GM11168 (cell line): Measurements from ENCODE around the gene HSPB3.
"Not testable (repeated sequence)": the region's sequence is repeated elsewhere in the genome, so short reads cannot be mapped to it uniquely, and the experiment has no call there.

Experiments used
- in situ Hi-C: fragments of 300-500 bp; cut with MboI; formaldehyde crosslinking; loops from one replicate; pipeline ENCODE4 v1.12.0; 2022; ENCODE audit warnings: low sequenced_read_pairs; ENCODE audit not compliant: unreplicated experiment

Gene HSPB3

GRCh38 chr5:54455413-54456157 lies at the start of gene HSPB3:
Gene HSPB3 (plus strand): TSS chr5:54455699. CDS start chr5:54455790, 91 bp downstream.
- in situ Hi-C loops = no loop called here

GRCh38 chr5:54411176-54411575 lies 44.3 kb upstream of the HSPB3 start:
- in situ Hi-C loops = loop anchor here (10.0 to 25.0 kb wide), 2 partner anchors 156 to 974 kb away; no protein-coding TSS in a partner anchor

- in situ Hi-C loops = loop anchor here (10.0 to 25.0 kb wide), 2 partner anchors 158 to 976 kb away; no protein-coding TSS in a partner anchor
Observed at GRCh38 chr5:54412913-54413312, 42.6 kb upstream of the HSPB3 start.

GRCh38 chr5:54415147-54415546 lies 40.4 kb upstream of the HSPB3 start:
- in situ Hi-C loops = loop anchor here (10.0 to 25.0 kb wide), 2 partner anchors 160 to 978 kb away; no protein-coding TSS in a partner anchor

- in situ Hi-C loops = loop anchor here (10.0 to 25.0 kb wide), 2 partner anchors 161 to 979 kb away; no protein-coding TSS in a partner anchor
Observed at GRCh38 chr5:54415896-54416601, 39.5 kb upstream of the HSPB3 start.

- in situ Hi-C loops = loop anchor here (10.0 to 25.0 kb wide), 2 partner anchors 165 to 982 kb away; no protein-coding TSS in a partner anchor
Observed at GRCh38 chr5:54419573-54420423, 35.7 kb upstream of the HSPB3 start.

GRCh38 chr5:54420511-54420910 lies 35.0 kb upstream of the HSPB3 start:
- in situ Hi-C loops = loop anchor here (25.0 kb wide), 1 partner anchor 983 kb away; no protein-coding TSS in a partner anchor

GRCh38 chr5:54421976-54422375 lies 33.5 kb upstream of the HSPB3 start:
- in situ Hi-C loops = loop anchor here (25.0 kb wide), 1 partner anchor 985 kb away; no protein-coding TSS in a partner anchor

- in situ Hi-C loops = no loop called here
Observed at GRCh38 chr5:54425258-54425657, 30.2 kb upstream of the HSPB3 start.

- in situ Hi-C loops = no loop called here
Observed at GRCh38 chr5:54426209-54426608, 29.3 kb upstream of the HSPB3 start.

- in situ Hi-C loops = not testable (repeated sequence)
Observed at GRCh38 chr5:54434650-54435049, 20.8 kb upstream of the HSPB3 start.

- in situ Hi-C loops = no loop called here
Observed at GRCh38 chr5:54438620-54439389, 16.7 kb upstream of the HSPB3 start.

GRCh38 chr5:54440456-54440893 lies 15.0 kb upstream of the HSPB3 start:
- in situ Hi-C loops = no loop called here

GRCh38 chr5:54442271-54442670 lies 13.2 kb upstream of the HSPB3 start:
- in situ Hi-C loops = no loop called here

GRCh38 chr5:54443270-54443669 lies 12.2 kb upstream of the HSPB3 start:
- in situ Hi-C loops = no loop called here

- in situ Hi-C loops = no loop called here
Observed at GRCh38 chr5:54445691-54446378, 9.7 kb upstream of the HSPB3 start.

- in situ Hi-C loops = no loop called here
Observed at GRCh38 chr5:54446379-54446732, 9.1 kb upstream of the HSPB3 start.

- in situ Hi-C loops = no loop called here
Observed at GRCh38 chr5:54449923-54450322, 5.6 kb upstream of the HSPB3 start.

- in situ Hi-C loops = no loop called here
Observed at GRCh38 chr5:54450542-54450941, 5.0 kb upstream of the HSPB3 start.
